Stimulated activated CD4-positive, alpha-beta T cell treated with anti-CD3 and anti-CD28 coated beads, Interleukin-2, amount 100 ng/mL, for 24 hours (primary cell): ENCODE results near the gene STK10.
"Not testable (repeated sequence)": the region's sequence is repeated elsewhere in the genome, so short reads cannot be mapped to it uniquely, and the experiment has no call there.

Experiments
- DNase-seq, 2 donors: peaks; one replicate each; pipeline ENCODE4 v3.0.0-alpha.2; 2020

Gene STK10

DNA sequence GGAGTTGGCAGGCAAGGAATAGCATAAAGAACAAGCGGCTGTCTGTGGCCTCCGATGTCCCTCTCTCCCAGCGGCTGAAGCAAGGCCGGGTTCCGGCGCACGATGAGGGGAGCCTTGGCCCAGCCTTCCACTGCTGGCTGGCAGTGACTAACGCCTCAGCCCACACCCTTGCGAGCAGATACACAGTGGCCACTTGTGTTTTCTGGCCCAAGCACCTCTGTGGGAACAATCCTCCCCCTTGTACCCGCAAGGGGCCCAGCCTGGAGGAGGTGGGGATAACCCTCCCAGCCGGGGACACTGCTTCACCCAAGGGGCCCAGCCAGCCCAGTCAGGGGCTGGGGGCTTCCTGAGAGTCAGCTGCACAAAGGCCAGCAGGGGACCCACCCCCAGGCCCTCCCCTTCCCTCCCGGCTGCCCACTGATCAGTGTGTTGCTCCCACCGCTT lies 23.2 kb downstream of the STK10 start:
- DNase-seq: no peak

GRCh38 chr5:172163346-172163745 lies 24.7 kb downstream of the STK10 start:
- DNase-seq: no peak

DNA sequence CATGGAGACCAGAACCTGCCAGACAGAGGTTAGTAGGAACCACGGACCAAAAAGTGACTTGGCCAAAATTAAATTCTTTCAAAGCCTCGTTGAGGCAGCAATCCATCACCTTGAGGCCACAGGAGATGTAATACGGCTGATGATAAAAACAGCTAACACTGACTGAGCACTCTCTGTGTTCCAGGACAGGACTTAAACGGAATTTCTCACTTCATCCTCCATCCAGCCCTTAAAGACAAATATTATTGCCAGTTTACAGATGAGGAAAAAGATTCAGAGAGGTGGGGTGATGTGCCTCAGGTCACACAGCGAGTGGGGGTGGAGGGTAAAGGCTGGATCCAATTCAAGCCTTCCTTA lies 25.1 kb downstream of the STK10 start:
- no peak for DNase-seq

- DNase-seq: no peak
Observed at GRCh38 chr5:172162323-172162986, 25.6 kb downstream of the STK10 start.

DNA sequence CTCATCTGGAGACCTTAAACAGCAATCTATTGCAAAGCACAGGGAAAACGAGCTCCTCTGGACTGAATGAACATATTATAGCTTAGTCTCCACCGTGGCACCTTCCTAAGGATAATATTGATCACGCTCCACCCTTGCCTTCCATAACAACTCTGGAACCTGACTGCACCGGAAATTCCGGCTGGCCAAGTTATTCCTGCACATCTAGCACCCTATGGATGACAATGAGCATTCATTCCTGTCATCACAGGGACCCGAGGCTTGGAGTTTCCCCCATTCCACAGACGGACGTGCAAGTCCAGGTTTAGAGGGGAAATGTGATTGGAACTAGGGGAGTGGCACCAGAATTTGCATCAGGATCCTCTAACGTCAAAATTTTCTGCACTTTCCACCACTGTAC lies 27.5 kb downstream of the STK10 start:
- DNase-seq: no peak

GRCh38 chr5:172159016-172159415 lies 29.0 kb downstream of the STK10 start:
- no peak for DNase-seq

DNA sequence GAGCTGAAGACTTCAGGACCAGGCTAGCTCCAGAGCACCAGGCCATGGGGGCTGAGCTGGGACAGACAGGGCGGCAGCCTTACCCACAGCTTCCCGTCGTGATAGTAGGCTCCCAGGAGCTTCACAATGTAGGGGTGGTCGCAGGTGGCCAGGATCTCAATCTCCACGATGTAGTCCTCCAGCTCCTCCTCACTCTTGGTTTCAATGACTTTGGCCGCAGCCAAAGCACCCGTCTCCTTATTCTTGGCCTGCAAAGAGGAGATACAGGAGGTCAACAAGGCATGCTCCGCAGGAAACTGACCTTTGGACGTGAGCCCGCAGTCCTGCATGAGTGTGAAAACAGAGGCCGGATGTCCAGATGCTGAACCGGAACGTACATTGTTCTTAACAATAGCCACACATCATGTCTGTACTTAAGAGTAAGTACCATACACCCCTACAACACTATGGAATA lies 31.5 kb downstream of the STK10 start:
- no peak for DNase-seq

DNA sequence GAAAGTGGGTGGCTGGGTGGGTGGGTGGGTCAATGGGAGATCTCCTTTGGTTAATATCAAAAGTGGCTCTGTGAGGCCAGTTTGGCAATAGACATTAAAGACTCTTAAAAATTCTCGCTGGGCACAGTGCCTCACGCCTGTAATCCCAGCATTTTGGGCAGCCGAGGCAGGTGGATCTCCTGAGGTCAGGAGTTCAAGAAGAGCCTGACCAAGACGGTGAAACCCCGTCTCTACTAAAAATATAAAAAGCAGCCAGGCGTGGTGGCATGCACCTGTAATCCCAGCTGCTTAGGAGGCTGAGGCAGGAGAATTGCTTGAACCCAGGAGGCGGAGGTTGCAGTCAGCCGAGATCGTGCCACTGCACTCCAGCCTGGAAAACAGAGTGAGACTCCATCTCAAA lies 32.9 kb downstream of the STK10 start:
- not testable (repeated sequence) for DNase-seq

GRCh38 chr5:172153695-172154094 lies 34.3 kb downstream of the STK10 start:
- DNase-seq: no peak

GRCh38 chr5:172151661-172152210 lies 36.3 kb downstream of the STK10 start:
- no peak for DNase-seq

DNA sequence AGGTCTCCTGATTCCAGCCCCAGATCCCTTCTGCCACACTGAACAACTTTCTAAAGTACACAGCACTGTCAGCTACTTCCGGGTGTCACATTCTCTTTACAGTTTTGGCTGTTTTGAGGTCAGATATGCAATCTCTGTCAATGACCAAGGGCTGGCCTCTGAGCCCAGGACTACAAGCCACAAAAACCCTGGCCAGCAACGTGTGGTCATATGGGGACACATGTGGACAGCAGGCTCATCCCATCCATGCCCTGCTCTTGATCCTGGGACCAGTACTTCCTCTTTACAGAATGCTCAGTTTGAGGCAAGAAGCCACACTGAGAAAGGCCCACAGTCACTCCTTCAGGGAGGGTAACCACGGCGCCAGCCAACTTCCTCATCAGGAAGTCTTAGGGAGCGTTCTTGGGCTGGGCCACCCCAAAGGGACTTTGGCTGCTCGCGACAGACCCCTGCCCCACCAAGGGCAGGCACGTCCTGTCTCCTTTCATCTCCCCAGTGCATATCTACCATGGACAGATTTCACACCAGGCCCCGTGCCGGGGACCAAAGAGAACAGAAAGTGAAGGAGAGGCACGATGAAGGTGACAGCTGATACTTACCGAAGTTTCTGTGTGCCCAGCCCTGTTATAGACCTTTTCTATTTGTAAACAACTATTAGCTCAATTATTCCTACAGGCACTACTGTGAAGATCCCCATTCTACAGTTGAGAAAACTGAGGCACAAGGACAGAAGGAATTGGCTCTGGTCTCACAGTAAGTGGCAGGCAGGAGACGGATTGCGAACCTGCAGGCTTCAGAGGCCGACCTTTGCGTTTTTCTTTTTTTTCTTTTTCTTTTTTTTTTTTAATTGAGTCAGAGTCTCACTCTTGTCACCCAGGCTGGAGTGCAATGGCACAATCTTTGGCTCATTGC lies 37.3 kb downstream of the STK10 start:
- peak in 1 of 2 donors; percentile 33 for DNase-seq

DNA sequence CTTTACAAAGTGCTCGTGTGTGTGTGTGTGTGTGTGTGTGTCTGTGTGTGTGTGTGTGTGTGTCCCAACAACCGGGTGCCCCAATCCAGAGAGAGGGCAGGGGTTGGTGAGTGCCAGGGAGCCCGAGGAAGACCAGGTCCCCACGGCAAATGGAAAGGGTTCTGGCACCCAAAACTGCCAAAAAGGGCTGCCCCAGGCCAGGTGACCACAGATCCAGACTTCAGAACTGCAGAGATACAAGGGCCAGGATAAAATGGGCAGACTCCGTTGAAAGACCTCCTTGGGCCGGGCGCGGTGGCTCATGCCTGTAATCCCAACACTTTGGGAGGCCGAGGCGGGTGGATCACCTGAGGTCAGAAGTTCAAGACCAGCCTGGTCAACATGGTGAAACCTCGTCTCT lies 38.5 kb downstream of the STK10 start:
- not testable (repeated sequence) for DNase-seq

DNA sequence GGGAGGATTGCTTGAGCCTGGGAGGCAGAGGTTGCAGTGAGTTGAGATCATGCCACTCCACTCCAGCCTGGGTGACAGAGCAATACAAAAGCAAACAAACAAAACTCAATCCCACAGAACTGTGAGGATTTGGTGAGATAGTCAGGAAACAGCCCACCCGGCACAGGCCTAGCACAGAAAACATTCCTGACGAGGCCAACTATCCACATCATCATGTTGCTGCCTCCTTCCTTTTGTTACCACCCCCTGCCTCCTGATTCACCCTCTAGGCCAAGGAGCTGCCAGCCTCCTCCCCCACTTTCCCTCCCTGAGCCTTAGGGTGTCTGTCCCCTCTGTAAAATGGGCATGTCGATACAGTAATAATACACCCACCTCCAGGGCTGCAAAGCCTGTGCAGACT lies 39.0 kb downstream of the STK10 start:
- no peak for DNase-seq

DNA sequence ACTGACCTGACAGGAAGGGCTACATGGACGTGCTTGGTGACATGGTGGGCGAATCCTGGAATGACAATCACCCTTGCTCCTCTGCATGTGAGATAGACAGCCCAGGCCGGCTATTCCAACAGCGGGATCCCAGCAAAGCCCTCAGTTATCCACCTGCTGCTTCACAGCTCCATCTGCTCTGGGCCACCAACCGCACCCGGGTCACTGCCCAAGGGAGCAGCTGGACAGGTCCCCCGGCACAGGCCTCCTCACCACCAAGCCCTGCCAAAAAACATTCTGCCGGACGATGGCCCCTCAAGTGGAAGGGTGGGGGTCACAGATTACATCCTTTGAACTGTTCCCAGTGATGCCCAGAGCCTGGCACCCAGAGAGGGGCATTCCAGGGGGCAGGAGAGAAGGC lies 39.6 kb downstream of the STK10 start:
- DNase-seq: no peak

GRCh38 chr5:172147857-172148256 lies 40.2 kb downstream of the STK10 start:
- DNase-seq: no peak

DNA sequence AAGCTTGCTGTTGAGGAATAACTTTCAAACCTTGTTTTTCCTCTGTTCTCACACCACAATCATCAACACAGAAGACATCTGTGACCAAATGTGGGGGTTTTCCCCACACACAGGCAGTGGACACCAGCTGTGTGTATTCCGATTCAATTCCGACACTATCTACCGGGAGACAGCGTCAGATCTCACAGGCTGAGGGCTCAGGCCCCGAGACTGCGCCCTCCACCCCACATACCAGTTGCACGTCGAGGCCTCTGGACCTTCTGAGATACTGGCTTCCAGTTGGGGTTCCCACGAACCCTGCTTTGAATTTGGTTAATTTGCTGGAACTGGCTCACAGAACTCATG lies 41.3 kb downstream of the STK10 start:
- no peak for DNase-seq

DNA sequence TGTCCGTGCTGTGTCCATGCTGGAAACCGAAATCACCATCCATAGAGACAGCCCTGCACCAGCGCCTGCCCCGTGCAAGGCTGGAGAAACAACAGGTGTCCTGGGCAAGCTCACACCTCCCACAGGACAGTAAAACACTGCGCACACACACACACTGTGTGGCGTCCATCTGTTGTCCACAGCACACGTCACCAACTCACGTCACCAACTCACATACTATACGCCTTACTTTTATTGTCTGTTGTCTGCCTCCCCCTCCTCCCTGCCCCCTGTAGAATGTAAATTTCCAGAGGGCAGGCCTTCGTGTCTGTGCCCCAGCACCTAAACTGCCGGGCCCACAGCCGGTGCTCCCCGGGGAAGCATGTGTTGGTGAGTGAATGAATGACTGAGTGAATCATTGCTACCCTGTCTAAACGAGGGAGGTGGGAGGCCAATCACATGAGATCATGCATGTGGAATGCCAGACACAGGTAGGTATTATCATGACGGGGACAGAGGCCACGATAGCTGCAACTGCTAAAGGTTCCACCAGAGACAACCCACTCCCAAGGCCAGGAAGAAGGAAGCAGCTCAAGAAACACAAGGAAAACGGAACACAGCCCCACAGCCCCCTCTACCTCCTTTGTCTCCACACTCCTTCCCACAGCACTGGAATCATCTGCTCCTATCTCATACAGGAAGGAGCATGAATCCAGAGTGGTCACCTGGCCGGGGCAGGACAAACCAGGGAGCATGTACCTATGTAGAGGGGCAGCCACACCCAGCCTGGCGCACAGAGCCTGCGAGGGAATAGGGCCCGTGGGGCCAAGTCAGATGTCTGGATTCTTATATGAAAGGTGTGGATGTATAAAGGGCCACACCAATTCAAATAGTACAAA lies 41.9 kb downstream of the STK10 start:
- no peak for DNase-seq

- DNase-seq: no peak
Observed at GRCh38 chr5:172144931-172145869, 42.8 kb downstream of the STK10 start.

DNA sequence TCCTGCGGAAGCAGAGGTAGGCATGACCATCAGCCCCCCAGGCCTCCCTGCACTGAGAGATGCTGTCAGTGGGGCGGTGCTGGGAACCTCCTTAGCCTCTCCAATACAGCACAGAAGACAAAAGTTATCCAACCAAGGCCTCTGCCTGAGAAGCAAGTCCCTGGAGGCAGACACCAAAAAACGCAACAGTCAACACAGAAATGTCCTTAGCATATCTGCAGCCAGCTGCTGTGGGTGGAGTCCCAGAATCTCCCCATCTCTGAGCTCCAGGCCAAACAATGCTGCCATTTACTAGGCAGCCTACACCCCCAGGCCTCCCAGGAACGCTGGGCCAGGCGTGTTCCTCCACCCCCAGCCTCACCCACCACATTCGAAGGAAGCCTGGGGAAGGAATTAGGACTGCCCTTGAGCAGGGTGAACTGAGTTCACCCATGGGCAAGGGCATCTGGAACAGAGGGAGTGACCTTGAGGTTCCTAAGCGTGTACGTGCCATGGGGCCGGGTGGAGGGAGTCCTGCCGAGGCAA lies 43.7 kb downstream of the STK10 start:
- DNase-seq: no peak

- no peak for DNase-seq
Observed at GRCh38 chr5:172143875-172144274, 44.1 kb downstream of the STK10 start.

DNA sequence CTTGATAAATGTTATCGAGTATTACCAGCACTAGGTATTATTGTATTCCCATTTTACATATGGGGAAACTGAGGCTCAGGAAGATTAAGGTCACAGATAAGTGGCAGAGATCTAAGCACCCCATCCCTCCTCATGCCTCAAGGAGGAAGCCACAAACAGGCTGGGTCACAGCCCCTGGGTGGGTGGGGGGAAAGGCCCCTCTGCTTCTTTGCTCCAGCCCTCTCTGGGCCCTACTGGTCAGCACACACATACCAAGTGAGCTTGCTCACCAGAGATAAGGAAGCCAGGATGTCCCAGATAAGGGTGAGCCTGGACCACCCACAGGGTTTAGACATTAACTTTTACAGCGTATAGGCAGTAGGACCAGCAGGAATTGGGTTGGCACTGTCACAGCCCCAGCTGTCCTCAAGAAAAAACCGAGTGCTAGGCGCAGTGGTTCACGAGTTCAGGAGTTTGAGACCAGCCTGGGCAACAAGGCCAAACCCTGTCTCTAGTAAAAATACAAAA lies 45.3 kb downstream of the STK10 start:
- DNase-seq: no peak
